ENCODE data around the gene KLK11. TPM values are rescaled to one million over a fixed set of nuclear protein-coding genes. Genes with fewer than 3 reads are reported as not detected.

Gene KLK11
- total and polyA plus RNA-seq, 10 donors: 0.09 to 0.29 TPM; not detected in 8

GRCh38 chr19:51063664-51064063 is 37.2 kb upstream of the KLK11 start:
- intact Hi-C loops (cut with DNase I; ENCODE audit: low total_unique reads): no loop called here
- TF ChIP-seq POLR2A (IDR thresholded peaks at IDR 0.05) (no peak), POLR2AphosphoS5 (IDR thresholded peaks at IDR 0.05) (no peak), CTCF (IDR thresholded peaks at IDR 0.05 in 8 of 11, conservative IDR thresholded peaks at IDR 0.05 in 3 of 11) (no peak)
- DNase-seq: no peak
- peaks cover 0 to 11% (median 6%) of the 10 kb centered on the region in 6 donors for H3K4me1 ChIP-seq
- H3K9me3 ChIP-seq: no peaks in the 10 kb centered on the region
- no peak overlapping the region for H3K27ac ChIP-seq
- H3K4me3 ChIP-seq: no peak overlapping the region
- 93 to 97% (median 95%) methylated on average over 7 of the region's 7 CpGs for WGBS, 5 donors
- H3K27me3 ChIP-seq (replicated peaks in 1 of 7): peaks cover 0 to 80% (median 25%) of the 10 kb centered on the region in 7 donors
- no peaks in the 10 kb centered on the region for H3K36me3 ChIP-seq

GRCh38 chr19:51060973-51061372 is 34.6 kb upstream of the KLK11 start:
- peaks cover 0 to 11% (median 6%) of the 10 kb centered on the region in 6 donors for H3K4me1 ChIP-seq
- intact Hi-C loops (cut with DNase I; ENCODE audit: low total_unique reads): no loop called here
- WGBS, 5 donors: 0 to 81% (median 0%) methylated on average over 1 of the region's 1 CpG
- H3K36me3 ChIP-seq: no peaks in the 10 kb centered on the region
- TF ChIP-seq POLR2A (IDR thresholded peaks at IDR 0.05) (no peak), POLR2AphosphoS5 (IDR thresholded peaks at IDR 0.05) (no peak), CTCF (IDR thresholded peaks at IDR 0.05 in 8 of 11, conservative IDR thresholded peaks at IDR 0.05 in 3 of 11) (no peak)
- H3K27ac ChIP-seq: no peak overlapping the region
- no peaks in the 10 kb centered on the region for H3K9me3 ChIP-seq
- no peak for DNase-seq
- H3K4me3 ChIP-seq: no peak overlapping the region
- peaks cover 0 to 65% (median 24%) of the 10 kb centered on the region in 7 donors for H3K27me3 ChIP-seq (replicated peaks in 1 of 7)

GRCh38 chr19:51060336-51060735 is 33.9 kb upstream of the KLK11 start:
- Histone ChIP-seq H3K4me3 (no peak overlapping the region), H3K27ac (no peak overlapping the region), H3K36me3 (no peaks in the 10 kb centered on the region), H3K4me1 (peaks cover 0 to 10% (median 6%) of the 10 kb centered on the region in 6 donors), H3K27me3 (replicated peaks in 1 of 7) (peaks cover 0 to 59% (median 19%) of the 10 kb centered on the region in 7 donors), H3K9me3 (no peaks in the 10 kb centered on the region)
- no peak for DNase-seq
- TF ChIP-seq CTCF (IDR thresholded peaks at IDR 0.05 in 8 of 11, conservative IDR thresholded peaks at IDR 0.05 in 3 of 11): no peak
- no peak for TF ChIP-seq POLR2A (IDR thresholded peaks at IDR 0.05)
- no peak for TF ChIP-seq POLR2AphosphoS5 (IDR thresholded peaks at IDR 0.05)
- intact Hi-C loops (cut with DNase I; ENCODE audit: low total_unique reads): no loop called here
- WGBS, 5 donors: 59 to 83% (median 64%) methylated on average over 4 of the region's 4 CpGs

GRCh38 chr19:51059715-51060114 is 33.3 kb upstream of the KLK11 start:
- no peaks in the 10 kb centered on the region for H3K36me3 ChIP-seq
- peaks cover 0 to 59% (median 13%) of the 10 kb centered on the region in 7 donors for H3K27me3 ChIP-seq (replicated peaks in 1 of 7)
- no peaks in the 10 kb centered on the region for H3K9me3 ChIP-seq
- H3K27ac ChIP-seq: no peak overlapping the region
- H3K4me3 ChIP-seq: no peak overlapping the region
- WGBS, 5 donors: 71 to 83% (median 76%) methylated on average over 7 of the region's 7 CpGs
- H3K4me1 ChIP-seq: peaks cover 0 to 4% (median 2%) of the 10 kb centered on the region in 6 donors
- TF ChIP-seq POLR2AphosphoS5 (IDR thresholded peaks at IDR 0.05): no peak
- no peak for TF ChIP-seq CTCF (IDR thresholded peaks at IDR 0.05 in 8 of 11, conservative IDR thresholded peaks at IDR 0.05 in 3 of 11)
- TF ChIP-seq POLR2A (IDR thresholded peaks at IDR 0.05): no peak
- no peak for DNase-seq
- intact Hi-C loops (cut with DNase I; ENCODE audit: low total_unique reads): no loop called here
